GM18873 (cell line): Measurements from ENCODE around the gene ANO2.

Experiments
- ATAC-seq: cut with Tn5 transposase; IDR thresholded peaks from one replicate; pipeline ENCODE4 v1.9.1; 2021; ENCODE audit warnings: mild to moderate bottlenecking, moderate library complexity, moderate number of reproducible peaks; ENCODE audit not compliant: unreplicated experiment, low FRiP score

The ANO2 gene

DNA sequence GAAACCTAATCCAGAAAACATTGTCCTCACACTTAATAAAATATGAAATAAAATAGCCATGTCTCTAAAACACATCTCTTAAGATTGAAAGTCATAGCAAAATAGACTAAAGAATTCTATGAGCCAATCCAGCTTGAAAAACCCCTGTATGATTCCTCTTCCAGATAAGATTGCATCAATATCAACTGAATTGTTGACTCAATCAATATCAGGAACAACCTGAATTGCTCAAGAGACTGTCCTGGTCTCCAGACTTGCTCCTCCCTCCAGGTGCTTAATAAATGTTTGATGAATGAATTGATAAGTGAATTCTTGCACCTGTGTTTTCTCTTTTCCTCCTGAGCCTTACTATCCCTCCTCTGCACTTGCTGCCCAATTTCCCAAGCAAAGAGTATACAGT is 351.1 kb downstream of the ANO2 start:
- ATAC-seq = no peak

DNA sequence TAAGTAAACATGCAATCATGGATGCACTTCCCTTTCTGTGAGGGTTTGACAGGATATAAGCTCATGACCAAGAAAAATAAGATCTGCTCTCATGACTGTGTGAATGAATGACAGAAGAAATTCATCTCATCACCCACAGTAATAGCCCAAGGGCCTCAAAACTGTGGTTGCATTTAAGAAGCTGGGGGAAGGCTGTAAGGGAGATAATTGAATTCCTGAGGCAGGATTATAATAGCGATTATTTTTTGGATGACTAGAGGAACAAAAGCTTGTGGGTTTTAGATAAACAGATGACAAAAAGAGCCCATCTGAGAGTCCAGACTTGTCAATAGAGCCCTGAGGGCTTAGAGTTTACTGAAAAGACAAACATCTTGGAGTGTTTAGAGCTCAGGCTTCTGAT is 352.0 kb downstream of the ANO2 start:
- ATAC-seq = no peak

DNA sequence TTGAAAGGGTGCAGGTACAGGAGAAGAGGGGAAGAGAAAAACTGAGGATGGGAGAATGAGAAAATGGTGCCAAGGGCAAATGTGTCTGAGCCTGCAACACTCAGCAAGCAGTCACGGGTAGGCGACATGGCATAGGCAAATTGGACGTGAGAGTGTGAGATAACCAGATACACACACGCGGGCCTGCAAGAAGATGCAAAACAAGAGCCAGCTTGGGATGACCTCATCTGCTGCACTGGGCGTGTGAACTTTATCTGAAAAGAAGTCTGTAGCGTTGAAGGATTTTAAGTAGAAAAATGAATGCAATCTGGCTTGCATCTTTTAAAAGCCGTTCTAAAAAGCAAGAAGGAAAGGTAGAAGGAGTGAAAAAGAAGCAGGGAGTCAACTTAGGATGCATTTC is 352.7 kb downstream of the ANO2 start:
- no peak for ATAC-seq

DNA sequence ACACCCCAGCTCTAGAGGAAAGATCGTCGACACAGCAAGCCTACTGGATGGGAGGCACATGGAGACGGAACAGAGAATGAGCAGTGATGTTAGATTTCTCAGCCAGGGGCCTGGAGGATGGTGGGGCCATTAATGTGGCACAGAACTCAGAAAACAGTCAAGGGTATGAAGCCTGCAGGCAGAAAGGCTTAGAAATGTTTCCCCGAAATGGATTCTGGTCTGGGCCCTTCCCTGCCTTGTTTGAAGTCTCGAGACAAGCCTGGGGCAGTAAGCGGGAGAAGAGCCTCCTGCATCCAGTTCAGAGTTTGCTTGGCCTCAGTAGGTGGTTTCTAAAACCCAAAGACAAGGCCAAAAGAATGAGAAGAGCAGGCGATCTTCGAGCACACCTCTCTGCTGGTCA is 354.7 kb downstream of the ANO2 start:
- no peak for ATAC-seq

DNA sequence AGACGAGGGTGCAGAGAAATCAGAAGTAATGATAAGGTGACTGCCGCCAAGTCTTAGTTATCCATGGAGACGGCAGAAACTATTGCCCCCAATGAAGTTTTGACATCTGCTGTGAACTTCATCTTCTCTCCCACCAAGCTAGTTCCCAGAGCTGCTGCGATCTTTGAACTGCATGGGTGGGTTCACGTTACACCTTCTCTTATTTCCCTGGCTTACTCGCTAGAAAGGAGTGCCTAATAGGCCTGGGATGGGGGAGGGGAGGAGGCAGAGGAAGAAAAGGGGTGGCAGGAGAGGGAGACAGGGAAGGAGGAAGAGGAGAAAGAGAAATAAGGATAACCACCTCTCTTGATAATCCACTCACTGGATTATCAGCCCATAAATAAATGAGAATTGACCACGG is 356.0 kb downstream of the ANO2 start:
- no peak for ATAC-seq

DNA sequence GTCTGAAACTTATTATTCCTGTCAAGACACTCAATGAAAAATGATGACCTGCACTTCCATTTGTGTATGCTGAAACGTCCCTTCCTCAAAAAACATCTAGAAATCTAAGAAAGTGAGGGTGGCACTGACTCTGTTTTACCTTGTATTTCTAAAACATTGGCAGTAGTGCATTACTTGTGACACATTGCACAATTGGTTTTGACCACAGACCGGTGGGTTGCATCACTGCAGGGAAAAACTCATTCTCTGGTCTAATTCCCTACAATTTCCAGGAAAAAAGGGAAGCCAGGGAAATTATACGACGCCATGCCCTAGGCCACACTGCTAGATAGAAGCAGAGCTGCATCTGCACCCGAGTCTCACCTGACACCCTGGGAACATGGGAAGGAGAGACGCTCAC is 356.5 kb downstream of the ANO2 start:
- ATAC-seq = no peak

DNA sequence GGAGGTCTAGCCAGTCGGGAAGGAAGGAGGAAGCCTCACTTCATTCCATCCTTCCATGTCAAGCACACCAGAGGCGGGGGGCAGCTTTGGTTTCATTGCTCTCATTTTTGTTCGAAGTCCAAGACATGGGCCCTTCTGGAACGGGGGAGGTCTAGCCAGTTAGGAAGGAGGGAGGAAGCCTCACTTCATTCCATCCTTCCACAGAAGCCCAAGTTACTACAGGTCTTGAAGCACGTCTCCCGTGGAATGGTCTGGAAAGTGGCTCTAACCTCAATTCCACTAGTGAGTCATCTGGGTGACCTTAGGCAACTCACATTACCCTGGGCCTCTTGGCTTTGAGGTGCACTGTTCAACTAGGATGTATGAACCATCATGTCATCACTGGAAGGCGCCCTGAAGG is 356.9 kb downstream of the ANO2 start:
- no peak for ATAC-seq

DNA sequence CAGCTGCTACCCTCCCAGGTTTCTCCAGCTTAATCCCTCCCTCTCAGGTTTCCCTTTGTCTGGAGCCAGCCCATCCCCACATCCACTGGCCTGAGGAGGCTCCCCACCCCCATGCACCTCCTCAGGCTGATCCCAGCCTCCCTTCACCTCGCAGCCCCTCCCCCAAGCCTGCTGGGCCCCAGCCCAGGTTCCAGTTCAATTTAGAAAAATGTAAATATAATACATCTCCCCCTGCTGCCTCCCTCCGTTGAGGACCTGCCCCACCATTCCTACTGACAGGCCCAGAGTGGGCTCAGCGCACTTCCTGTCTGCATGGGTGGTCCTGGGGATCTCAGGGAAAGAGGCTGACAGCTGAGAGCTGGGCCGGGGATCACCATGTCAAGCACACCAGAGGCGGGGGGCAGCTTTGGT is 357.3 kb downstream of the ANO2 start:
- ATAC-seq = no peak

DNA sequence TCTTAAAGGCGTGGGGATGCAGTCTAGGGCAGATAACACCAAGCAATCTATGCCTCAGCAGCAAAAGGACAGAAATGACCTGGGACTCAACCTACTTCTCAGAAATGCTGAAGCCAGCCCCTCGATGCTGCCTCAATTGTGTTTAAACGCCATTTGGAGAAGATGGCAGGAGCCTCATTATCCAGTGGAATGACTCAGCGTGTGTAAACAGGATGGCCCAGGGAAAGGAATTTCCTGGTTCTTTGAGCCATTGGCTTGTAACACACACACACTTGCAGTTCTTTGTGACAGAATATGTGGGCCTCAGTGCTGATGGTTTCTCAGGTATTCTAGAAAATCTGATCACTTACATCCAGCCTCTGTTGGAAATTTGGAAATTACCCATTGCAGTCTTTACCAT is 358.9 kb downstream of the ANO2 start:
- no peak for ATAC-seq

DNA sequence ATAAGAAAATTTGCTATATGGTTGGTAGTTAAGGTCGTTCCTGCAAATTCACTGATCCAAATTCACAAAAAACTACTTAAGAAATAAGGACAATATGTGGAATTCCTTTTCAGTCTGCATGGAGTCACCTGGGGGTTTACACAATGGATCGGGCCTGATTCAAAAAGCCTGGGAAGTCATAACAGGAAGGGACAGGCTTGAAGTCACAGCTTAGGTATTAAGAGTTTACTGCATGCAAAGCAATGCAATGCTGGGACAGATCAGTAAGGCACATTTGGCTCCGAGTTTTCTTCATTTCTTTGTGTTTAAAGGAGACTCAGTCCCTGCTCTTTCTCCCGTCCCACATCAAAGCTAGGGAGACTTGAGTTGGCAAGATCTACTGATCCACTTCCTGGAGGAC is 359.9 kb downstream of the ANO2 start:
- no peak for ATAC-seq

DNA sequence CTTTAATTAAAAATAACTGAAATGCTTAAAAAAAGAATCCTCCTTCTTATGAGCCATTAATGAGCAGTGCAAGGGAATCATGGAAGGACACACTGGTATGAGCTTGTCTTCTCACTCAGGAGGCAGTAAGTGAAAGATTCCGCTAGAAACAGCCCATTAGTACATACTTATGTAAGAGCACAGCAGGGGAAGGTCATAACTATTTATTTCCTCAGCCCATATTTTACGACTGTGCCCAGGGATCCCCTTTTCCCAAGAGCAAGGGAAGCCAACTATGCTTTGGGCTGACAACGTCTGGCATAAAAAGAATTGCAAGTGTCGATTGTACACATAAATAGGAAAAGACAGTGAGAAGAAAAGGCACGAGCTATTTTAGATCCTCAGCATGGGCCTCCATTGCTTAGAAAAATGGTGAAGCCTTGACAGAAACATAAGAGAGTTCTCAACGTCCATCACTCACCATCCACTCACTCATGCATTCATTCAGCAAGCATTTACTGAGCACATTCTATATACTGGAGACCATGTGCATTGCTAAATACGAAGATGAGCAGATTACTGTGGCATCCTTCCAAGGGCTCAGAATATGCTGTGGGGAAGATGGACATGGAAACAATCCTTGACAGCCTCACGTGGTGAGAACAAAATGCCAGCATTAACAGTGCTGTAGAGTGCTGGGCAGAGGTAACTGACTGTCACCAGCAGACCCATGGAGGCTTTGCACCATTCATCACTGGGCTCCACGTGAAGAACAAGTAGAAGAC is 360.5 kb downstream of the ANO2 start:
- no peak for ATAC-seq

DNA sequence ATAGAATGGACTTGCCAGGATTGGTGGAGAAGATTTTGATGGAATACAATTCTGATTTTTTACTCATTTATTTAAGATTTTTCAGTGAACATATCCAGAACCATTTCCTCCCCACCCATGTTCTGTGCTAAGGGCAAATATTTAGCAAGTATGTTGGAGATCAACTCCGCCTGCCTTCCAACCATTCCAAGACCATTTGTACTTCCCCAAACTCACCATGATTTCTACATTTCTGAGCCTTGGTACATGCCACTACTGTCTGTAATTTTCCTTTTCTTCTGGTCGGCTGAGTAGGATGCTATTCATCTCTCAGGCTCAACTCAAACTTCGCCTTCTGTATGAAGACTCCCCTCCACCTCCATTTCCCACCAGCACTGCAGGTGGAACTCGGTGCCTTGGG is 362.5 kb downstream of the ANO2 start:
- no peak for ATAC-seq

DNA sequence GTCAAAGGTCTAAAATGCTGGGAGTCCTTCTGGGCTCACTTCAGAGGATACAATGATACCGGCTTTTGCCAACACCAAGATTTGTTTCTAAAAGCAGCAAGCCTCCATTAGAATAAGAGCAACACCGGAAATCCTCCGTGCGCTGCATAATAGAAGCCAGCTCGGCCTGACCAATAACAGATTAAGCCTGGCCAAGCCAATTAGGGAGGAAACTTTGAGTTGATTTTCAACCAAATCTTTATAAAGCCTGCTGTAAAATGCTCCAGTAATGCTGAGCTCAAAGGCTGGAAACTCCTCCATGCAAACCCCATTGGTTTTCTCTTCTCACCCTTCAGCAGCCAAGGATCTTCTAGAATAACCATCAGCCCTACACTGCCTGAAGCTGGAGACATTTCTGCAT is 363.0 kb downstream of the ANO2 start:
- ATAC-seq = no peak

DNA sequence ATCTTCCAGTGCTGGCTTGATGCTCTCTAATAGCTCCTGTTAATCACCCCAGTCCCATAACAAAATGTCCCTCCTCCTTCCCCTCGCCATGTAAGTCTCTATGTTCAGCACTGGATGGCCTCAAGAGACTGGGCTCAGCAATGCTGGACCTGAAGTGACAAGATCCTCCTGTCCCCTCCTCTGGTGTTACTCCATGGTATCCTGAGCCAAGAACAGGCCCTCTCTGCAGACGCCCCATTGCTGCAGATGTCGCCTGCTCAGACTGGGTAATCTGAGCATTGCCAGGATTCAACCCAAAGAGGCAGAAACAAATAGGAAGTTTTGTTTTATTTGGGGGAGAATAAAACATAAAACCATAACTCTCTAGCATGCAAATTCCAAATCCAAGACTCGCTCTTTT is 363.4 kb downstream of the ANO2 start:
- ATAC-seq = no peak

DNA sequence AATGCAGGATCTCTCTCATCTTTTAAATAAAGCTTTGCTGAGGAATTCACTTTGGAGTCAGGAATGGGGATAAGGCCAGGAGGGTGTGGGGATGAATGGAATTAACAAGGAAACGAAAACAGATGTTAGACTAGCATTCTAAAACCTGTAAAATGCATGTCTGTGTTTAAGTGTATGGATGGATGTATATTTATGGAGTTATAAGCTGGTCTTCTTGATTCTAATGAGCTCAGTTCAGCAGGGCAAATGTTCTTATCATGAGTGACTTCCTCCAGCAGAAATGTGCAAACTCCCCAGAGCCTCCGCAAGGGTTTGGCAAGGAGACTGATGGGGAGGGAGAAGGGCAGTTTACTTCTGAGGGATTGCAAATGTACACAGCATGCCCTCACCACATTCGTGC is 364.0 kb downstream of the ANO2 start:
- ATAC-seq = no peak

DNA sequence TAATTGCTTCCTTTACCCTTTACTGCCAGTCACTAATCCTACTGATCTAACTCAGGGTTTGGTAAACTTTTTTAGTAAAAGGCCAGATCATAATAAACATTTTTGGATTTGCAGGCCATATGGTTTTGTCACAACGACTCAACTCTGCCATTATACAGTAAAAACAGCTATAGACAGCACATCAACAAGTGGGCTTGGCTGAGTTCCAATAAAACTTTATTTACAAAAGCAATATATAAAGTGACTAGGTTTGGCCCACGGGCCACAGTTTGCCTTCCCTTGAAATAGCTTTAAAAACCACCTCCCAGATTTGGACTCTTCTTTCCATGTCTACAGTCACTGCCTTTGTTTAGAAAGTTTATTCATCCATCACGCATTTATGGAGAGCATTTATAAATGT is 366.3 kb downstream of the ANO2 start:
- ATAC-seq = no peak

DNA sequence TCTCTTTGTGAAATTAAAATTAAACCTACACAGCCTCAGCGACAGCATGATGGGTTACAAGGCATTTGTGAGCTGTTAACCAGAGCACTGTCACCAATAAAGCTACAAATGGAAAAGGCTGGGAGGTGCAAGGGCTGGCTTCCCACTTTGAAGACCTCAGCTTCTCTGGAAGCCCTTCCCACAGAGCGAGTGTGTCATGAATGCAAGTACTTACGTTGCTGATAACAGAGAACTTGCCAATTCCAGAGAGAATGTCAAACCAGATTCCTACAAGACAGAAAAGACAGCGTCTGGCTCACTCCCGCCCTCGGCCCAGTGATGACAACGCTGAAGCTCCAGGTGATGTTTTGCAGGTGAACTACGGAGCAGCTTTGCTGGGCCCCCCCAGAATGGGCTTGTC is 367.3 kb downstream of the ANO2 start:
- no peak for ATAC-seq

DNA sequence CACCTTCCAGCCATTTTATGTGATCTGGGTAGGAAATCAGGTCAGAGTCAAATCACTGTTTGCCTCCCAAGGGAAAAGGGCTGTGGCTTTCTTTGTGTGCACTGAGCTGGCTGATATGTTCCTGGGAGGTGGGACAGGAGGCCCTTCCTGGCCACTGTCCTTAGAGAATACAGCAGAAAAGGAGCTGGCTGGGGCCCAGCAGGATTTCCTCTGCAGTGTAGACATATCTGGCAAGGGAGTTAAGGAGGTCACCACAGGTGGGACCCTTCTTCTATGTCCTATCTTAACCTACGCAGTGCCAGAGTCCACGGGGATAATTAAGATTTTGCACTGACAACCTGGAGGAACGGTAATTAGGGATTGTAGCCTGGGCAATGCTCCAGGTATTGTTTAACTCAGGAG is 367.8 kb downstream of the ANO2 start:
- ATAC-seq = no peak

DNA sequence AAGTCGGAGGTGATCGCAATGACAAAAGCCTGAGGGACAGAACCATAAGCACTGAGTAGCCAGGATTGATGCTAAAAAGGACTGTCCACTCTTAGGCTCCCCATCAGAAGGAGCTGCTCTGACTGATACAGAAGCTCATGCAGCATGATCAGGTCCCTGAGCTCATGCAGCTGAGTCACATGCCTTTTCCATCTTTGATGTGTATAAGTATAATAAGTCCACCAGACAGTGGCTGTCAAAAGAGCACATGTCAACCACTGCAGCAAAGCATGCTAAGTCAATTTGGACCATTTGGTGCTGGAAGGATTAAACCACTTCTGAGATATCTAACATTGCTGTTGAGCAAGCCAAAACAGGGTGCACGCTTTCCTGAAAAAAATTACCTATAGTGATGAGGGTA is 369.1 kb downstream of the ANO2 start:
- ATAC-seq = no peak

DNA sequence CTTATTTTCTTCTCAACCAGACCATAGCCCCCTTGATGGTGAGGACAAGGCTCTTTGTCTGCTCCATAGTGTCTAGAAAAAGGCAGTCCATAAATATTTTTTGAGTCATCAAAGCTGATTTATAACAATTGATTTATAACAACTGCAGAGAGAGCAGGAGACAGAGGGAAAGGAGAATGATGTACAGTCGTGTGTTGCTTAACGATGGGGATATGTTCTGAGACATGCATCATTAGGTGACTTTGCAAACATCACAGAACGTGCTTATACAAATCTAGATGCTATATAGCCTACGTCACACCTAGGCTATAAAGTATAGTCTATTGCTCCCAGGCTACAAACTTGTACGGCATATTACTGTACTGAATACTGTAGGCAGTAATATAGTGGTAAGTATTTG is 369.8 kb downstream of the ANO2 start:
- ATAC-seq = no peak

DNA sequence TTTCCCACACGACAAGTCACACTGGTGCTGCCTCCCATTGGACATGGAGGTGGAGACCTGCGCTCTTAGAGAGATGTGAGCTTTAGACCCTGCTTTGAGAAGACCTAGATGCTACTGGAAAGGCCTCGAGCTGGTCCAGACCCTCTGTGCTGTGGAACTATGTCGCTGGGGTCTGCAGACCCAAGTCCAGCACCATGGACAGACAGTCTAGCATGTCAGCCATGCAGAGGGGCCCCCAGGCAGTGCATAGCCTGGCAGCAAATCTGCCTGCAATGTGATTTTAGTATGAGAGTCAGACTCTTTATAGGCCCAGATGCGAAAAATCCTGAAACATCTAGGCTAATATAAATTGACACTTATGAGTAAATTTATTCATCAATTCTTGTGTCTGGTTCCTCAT is 371.7 kb downstream of the ANO2 start:
- no peak for ATAC-seq

DNA sequence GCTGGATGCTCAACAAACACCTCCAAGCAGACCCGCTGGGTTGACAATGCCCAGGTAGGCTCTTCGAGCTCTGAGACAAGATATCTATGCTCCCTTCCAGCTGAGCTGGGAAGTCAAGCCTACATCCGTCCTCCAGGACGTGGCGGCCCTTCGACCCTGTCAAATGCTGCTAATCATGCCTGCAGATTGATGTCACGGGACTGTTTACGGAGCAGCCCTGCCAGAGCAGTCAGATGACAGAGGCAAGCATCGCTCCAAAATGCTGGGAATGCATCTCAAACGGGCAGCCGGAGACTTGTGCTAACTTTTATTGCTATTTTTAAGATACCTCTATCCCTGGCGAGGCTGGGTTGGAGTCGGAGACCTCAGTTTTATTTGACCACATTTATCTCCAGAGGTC is 373.9 kb downstream of the ANO2 start:
- no peak for ATAC-seq

DNA sequence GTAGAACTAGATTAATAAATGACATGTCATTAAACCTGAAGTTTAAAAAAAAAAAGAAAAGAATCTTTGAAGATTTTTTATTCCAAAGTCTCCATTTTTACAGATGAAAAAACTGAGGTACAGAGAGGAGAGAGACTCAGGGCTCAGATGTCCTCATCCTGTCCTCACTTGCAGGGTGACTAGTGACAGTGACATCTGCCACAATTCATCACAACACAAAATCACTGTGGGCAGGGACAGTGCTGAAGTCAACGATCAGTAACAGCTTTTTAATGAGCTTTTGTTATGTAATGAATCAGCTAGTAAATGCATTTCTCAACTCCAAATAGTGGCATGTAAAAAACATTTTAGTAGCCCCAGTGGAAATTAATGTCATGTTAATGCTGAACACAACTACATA is 374.6 kb downstream of the ANO2 start:
- ATAC-seq = no peak
